Measurements from ENCODE around the gene SGCD.

SGCD gene

GRCh38 chr5:156401804-156402203 lies 74.8 kb downstream of the SGCD start:
- no peak for DNase-seq (ENCODE audit: low spot score)

DNA sequence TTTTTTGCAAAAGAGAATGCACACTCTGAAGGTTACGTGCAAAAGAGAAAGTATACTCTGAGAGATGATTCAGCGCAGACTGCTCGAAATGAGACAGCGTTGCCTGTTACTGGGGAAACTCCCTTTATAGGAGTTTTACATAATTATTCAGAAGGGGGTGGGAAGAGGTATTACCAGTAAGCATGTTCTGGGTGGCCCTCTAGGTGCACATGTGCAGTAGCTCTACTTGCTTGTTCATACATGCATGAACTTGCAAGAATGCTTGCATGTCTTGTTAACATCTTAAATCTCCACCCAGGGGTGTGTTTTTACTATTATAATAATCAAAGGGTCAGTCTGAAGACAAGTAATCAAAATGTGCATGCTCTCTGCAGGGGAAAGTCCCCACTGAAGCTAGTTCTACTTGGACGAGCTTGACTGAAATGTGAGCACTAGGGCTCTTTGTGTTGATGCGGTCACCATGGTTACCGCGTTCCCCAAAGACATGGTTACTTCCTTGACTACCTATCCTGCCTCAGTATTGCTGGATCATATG lies 75.5 kb downstream of the SGCD start:
- DNase-seq (ENCODE audit: low spot score): peak; percentile 94

- peak; percentile 62 for DNase-seq (ENCODE audit: low spot score)
Observed at GRCh38 chr5:156405988-156406387, 79.0 kb downstream of the SGCD start.

DNA sequence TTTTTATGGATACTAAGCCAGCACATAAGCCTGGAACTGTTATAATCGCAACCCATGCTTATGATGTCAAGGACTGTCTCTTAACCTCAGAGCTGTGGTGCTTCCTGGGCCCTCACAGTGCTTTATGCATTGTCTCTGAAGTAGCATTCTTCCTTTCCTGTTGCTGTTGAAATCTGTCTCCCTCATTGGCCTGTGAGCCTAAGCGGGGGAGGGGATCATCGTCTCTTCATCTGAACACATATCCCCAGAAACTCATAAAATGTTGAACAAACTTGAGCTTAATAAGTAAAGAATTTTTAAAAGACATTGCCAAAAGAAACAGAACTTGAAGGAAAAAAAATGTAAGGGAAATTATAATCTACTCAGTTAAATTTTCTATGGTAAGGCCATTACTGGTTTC lies 80.3 kb downstream of the SGCD start:
- DNase-seq (ENCODE audit: low spot score): no peak

GRCh38 chr5:156409834-156410233 lies 82.9 kb downstream of the SGCD start:
- DNase-seq (ENCODE audit: low spot score): no peak

DNA sequence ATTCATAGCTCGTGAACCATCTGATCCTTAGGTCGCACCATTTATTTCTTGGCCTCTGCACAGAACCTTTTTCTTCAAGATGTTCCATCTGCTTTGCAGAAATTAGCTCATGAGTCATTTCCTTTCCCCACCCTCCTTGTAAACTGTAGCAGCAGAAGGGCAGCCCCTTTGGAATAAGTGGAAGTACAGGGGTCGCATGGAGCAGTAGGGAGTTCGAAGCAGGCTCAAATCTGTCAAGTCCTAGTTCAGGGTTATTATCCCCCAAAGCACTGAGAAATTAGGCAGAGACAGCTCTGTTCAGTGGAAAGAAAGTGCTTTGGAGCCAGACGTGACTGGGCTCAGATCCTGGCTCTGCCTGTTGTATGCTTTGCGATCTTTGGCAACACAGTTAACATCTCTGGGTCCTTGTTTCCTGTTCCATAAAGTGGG lies 84.2 kb downstream of the SGCD start:
- no peak for DNase-seq (ENCODE audit: low spot score)

DNA sequence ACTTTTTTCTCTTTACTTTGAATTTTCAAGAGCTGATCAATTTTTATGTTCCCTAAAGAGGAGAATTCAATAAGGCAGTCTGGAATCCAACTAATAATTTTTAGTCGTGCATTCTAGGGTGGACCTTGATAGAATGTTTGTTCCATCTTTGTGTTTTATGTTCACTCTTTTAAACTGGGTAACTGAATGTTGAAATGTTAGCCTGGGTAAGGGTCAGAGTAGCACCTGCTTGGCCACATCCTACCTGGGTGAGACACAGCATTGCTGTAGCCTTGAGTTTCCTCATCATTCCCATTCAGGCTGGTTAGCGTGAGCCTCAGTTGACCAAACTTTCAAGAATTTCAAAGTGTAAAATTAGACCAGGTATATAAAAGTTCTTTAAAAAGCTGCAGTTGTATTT lies 85.0 kb downstream of the SGCD start:
- no peak for DNase-seq (ENCODE audit: low spot score)

GRCh38 chr5:156414391-156414790 lies 87.4 kb downstream of the SGCD start:
- no peak for DNase-seq (ENCODE audit: low spot score)

- DNase-seq (ENCODE audit: low spot score): no peak
Observed at GRCh38 chr5:156419661-156420060, 92.7 kb downstream of the SGCD start.

DNA sequence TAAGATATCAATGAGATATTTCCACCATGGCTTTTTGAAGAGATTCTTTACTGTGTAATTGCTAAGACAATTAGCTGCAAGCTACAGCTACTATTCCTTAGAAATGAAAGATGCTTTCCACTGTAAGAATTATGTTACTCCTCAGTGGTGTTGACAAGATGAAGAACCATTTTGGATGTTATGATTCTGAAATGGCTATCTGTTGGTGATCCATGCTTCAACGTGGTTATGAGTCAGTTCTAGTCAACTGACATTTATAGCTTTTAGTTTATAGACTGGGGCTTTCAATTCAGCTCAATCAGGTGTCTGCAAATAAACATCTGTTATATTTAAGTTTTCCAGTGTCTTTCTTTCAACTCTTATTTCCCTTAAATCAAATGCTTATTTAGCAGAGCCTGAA lies 93.7 kb downstream of the SGCD start:
- no peak for DNase-seq (ENCODE audit: low spot score)

DNA sequence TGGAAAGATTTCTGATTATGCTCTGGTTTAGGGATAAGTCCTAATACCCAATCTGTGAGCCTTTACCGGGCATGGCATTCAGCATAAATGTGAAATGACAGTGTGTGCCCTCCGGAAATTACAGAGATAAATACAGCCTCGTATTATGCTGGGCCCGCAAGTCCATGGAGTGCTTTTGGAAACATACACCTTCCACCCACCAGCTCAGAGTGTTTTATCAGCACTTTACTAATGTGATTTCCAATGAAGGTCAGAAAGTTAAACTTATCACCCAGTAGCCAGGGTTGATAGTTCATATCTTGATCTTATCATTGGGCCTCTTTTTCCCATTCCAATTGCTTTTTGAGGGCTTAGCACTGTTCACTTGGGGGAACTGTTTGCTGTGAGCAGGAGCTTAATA lies 94.8 kb downstream of the SGCD start:
- no peak for DNase-seq (ENCODE audit: low spot score)

DNA sequence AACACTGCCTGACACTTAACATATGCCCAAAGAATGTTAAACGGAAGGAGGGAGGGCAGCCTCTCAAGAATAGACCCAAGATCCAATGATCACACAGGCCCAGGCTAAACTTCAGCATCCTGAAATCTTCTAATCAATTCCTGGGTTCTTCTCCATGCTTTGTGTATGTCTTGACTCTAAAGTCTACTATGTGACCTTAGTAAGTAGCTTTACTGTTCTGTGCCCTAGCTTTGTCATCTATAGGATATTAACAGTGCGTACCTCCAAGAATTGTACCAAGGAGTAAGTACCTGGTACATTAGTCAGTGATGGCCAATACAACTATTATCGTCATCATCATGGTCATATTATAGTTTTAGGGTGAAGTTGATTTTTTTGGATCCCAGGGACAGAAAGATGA lies 96.6 kb downstream of the SGCD start:
- DNase-seq (ENCODE audit: low spot score): no peak

DNA sequence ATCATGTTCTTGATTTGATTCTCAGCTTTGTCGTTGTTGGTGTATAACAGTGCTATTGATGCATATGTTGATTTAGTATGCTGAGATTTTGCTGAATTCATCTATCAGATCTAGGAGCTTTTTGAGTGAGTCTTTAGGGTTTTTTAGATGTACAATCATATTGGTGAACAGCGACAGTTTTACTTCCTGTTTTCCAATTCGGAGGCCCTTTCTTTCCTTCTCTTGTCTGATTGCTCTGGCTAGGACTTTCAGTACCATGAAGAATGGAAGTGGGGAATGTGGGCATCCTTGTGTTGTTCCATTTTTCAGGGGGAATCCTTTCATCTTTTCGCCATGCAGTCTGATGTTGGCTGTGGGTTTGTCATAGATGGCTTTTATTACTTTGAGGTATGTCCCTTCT lies 100.4 kb downstream of the SGCD start:
- DNase-seq (ENCODE audit: low spot score): no peak

- DNase-seq (ENCODE audit: low spot score): no peak
Observed at GRCh38 chr5:156431956-156432829, 105.2 kb downstream of the SGCD start.

- DNase-seq (ENCODE audit: low spot score): no peak
Observed at GRCh38 chr5:156432830-156433105, 105.8 kb downstream of the SGCD start.

GRCh38 chr5:156434471-156434870 lies 107.5 kb downstream of the SGCD start:
- DNase-seq (ENCODE audit: low spot score): no peak

DNA sequence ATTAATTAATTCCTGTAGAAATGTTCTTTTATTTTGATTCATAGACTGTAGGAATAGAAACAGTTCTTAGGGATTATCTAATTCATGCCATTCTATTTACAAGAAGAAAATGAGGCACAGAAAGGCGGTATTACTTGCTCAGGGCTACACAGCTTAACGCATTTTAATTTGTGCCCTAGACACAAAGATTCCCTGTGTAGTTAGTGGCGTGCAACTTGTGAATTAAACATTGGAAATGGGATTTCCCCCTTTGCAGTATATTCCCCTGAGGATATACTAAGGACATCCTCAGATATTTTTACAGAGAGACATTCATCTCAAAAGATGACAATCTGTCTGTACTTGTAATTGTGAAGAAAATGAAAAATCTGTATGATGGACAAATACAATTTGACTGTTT lies 108.1 kb downstream of the SGCD start:
- no peak for DNase-seq (ENCODE audit: low spot score)

DNA sequence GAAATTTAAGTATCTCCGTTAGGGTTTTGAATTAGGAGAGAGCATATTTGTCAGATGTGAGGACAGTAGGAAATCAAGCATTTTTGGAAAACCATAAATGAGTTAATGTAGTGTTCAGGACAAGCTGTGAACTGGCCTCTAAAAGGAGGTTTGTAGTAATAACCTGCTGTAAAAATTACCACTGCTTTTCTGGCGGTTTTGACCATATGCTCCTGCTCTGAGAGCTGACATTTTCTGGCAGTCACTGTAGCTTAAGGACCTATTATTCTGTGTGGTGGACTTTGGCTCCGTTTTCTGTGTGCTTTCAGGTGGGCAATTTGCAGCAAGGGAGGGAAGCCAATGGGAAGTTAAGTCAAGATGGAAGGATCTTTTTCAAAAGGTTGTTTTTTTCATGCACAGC lies 111.1 kb downstream of the SGCD start:
- no peak for DNase-seq (ENCODE audit: low spot score)

DNA sequence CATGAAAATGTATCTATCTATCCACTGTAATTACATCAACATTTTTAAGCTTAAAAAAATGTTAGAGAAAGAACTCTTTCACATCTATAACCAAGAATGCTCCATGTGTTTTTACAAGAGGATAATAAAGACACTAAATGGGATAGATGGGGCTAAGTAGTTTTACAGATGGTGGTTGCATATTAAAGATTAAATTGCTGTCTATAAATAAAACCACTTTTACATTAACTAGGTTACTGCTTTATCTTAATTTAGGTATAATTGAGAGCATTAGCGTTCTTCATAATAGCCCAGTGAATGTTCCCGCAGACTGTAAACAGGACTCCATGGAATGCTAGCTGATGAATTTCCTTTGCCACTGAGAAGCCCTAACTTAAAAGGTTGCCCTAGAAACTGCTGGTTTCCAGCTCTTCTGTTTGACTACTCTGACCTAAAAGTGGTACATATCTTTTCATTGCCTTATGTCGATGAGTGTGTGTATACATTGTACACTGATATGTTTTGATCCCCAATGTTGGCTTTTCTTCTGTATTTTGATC lies 117.9 kb downstream of the SGCD start:
- DNase-seq (ENCODE audit: low spot score): no peak

DNA sequence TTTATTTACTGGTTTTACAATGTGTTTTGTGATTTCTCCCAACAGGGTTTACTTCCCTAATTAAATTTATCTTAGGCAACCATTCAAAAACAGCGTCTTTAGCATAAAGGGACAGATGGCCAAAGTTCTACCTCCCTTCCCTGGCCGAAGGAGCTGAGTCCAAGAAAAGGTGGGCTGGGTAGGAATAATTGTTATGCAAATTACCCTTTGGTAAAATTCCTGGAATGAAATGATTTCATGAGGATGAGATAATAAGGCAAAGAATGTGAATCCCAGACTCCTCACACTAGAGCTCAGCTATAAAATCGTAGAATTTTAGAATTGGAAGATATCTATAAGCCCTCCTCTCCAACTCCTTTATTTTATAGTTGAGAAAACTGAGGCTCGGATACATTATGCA lies 119.6 kb downstream of the SGCD start:
- no peak for DNase-seq (ENCODE audit: low spot score)

DNA sequence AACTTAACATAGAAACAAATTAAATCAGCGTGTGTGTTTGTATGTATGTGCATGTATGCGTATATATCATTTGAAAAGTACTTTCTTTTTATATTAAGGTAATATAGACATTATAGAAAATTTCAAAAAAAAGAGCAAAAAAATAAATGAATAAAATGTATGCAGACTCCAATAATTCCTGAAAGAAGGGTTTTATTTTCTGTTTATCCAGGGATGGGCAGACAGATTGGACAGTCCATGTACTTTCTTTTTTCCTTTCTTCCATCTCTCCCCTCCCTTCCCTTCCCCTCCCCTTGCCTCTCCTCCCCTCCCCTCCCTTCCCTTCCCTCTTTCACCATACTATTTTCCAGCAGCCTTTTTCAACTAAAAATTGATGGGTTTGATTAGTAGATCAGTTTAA lies 123.8 kb downstream of the SGCD start:
- no peak for DNase-seq (ENCODE audit: low spot score)

- no peak for DNase-seq (ENCODE audit: low spot score)
Observed at GRCh38 chr5:156451505-156451904, 124.5 kb downstream of the SGCD start.

DNA sequence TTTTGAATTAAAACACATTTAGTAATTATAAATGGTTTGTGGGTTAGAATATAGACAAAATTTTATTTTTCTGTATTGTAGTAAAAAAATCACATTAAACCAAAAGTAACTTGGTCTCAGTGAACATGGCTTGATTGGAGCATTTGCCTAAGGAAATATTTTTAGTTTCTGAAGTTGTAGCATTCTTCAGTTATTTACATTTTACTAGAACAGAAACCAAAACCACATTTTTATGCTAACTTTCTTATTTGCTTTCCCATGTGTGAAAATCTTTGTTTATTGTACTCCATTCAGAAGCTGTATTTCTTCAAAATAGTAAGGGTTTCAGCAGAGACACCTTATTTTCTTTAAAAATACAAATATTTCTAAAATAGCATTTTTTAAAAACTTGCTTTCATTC lies 129.9 kb downstream of the SGCD start:
- DNase-seq (ENCODE audit: low spot score): no peak

- DNase-seq (ENCODE audit: low spot score): no peak
Observed at GRCh38 chr5:156459812-156460385, 132.9 kb downstream of the SGCD start.
